Activated CD4-positive, alpha-beta T cell treated with anti-CD3 and anti-CD28 coated beads for 24 hours (primary cell): ENCODE measurements around the gene C19orf53.

Experiments used
- DNase-seq, 2 donors: peaks; one replicate each; pipeline ENCODE4 v3.0.0-alpha.2; 2020; ENCODE audit warnings: low read depth in 2 of 2

C19orf53 gene

GRCh38 chr19:13796301-13797057, 22.2 kb downstream of the C19orf53 start:
- no peak for DNase-seq

- DNase-seq: no peak
Measured at GRCh38 chr19:13797058-13797440, 22.8 kb downstream of the C19orf53 start.

- DNase-seq: no peak
Measured at GRCh38 chr19:13797870-13798269, 23.6 kb downstream of the C19orf53 start.

- DNase-seq: no peak
Measured at GRCh38 chr19:13799669-13800068, 25.4 kb downstream of the C19orf53 start.

- no peak for DNase-seq
Measured at GRCh38 chr19:13803038-13803437, 28.8 kb downstream of the C19orf53 start.

- DNase-seq: no peak
Measured at GRCh38 chr19:13804830-13805683, 30.8 kb downstream of the C19orf53 start.

- DNase-seq: no peak
Measured at GRCh38 chr19:13806728-13807127, 32.5 kb downstream of the C19orf53 start.

GRCh38 chr19:13807421-13808021, 33.3 kb downstream of the C19orf53 start:
- no peak for DNase-seq

- DNase-seq: no peak
Measured at GRCh38 chr19:13808856-13809255, 34.6 kb downstream of the C19orf53 start.

GRCh38 chr19:13812544-13812943, 38.3 kb downstream of the C19orf53 start:
- DNase-seq: no peak

GRCh38 chr19:13813147-13813546, 38.9 kb downstream of the C19orf53 start:
- DNase-seq: no peak

- DNase-seq: no peak
Measured at GRCh38 chr19:13814550-13814949, 40.3 kb downstream of the C19orf53 start.

- no peak for DNase-seq
Measured at GRCh38 chr19:13817018-13817614, 42.9 kb downstream of the C19orf53 start.

GRCh38 chr19:13817615-13818371, 43.5 kb downstream of the C19orf53 start:
- no peak for DNase-seq

GRCh38 chr19:13819238-13819637, 45.0 kb downstream of the C19orf53 start:
- DNase-seq: no peak

- no peak for DNase-seq
Measured at GRCh38 chr19:13821292-13821691, 47.0 kb downstream of the C19orf53 start.

- DNase-seq: no peak
Measured at GRCh38 chr19:13823256-13823655, 49.0 kb downstream of the C19orf53 start.

- DNase-seq: no peak
Measured at GRCh38 chr19:13823901-13824300, 49.6 kb downstream of the C19orf53 start.

GRCh38 chr19:13824703-13825102, 50.4 kb downstream of the C19orf53 start:
- no peak for DNase-seq

- no peak for DNase-seq
Measured at GRCh38 chr19:13825489-13826441, 51.5 kb downstream of the C19orf53 start.
